Measurements from ENCODE around the gene PODXL.

- TF ChIP-seq CTCF (IDR thresholded peaks at IDR 0.05; ENCODE audit: low read depth, low read length, missing input control) (no peak), YY1 (IDR thresholded peaks at IDR 0.05) (no peak), RAD21 (IDR thresholded peaks at IDR 0.05) (no peak), NR2F2 (IDR thresholded peaks at IDR 0.05) (no peak), MAX (IDR thresholded peaks at IDR 0.05) (no peak)
These were observed 69.2 kb downstream of the PODXL start for GRCh38 chr7:131487217-131487616.
